Endothelial cell of umbilical vein (primary cell): ENCODE results near the gene ANKRD33B. TPM values are rescaled to one million over a fixed set of nuclear protein-coding genes. Genes with fewer than 3 reads are reported as not detected.

Experiments used
- BruUV-seq: library from RNA; stranded (reverse); fragments of 400-500 nt; replicated peaks from 2 replicates; lab custom pipeline; 2021; lab: Mats Ljungman, UMichigan
- CTCF ChIA-PET: fragments of 300-600, 350-600 bp; sonication (Branson Sonifier 250); formaldehyde crosslinking; loops from one replicate; lab custom pipeline; 2021; ENCODE audit warnings: antibody characterized with exemption, inconsistent platforms; lab: Charles Lee
- POLR2A ChIA-PET: fragments of 300-600, 350-600 bp; sonication (Branson Sonifier 250); formaldehyde crosslinking; loops from one replicate; lab custom pipeline; 2021; ENCODE audit warnings: antibody characterized with exemption, inconsistent platforms; lab: Charles Lee
- DNase-seq: peaks from one replicate; pipeline ENCODE4 v3.0.0-alpha.2; 2011; ENCODE audit warnings: low read depth, low spot score
- FAIRE-seq: peaks from 2 replicates; lab custom pipeline; 2011; peaks lifted over from hg19 to GRCh38; lab: Jason Lieb, UNC
- H2AFZ ChIP-seq: 2 replicates; pipeline ENCODE4 v1.6.0; 2012; ENCODE audit warnings: low read depth, low read length, control low read depth, inconsistent platforms
- H3K27ac ChIP-seq: 2 replicates; pipeline ENCODE4 v1.5.1; 2011; ENCODE audit warnings: low read depth, mild to moderate bottlenecking, control low read depth, low read length, moderate library complexity; ENCODE audit not compliant: insufficient read depth
- H3K27me3 ChIP-seq, 2 experiments: 2 replicates each; pipeline versions ENCODE4 v1.6.0 to v1.6.1; 2011; ENCODE audit warnings: low read length in 2 of 2, mixed read lengths in 1 of 2; ENCODE audit not compliant: control insufficient read depth in 2 of 2, insufficient read depth in 2 of 2
- H3K36me3 ChIP-seq, 2 experiments: 2 replicates in 1 of 2; 3 replicates in 1 of 2; pipeline ENCODE4 v1.5.1; 2011; ENCODE audit warnings: low read length in 2 of 2, mild to moderate bottlenecking in 1 of 2, moderate library complexity in 1 of 2; ENCODE audit not compliant: control insufficient read depth in 2 of 2, insufficient read depth in 2 of 2; ENCODE audit errors: extremely low read depth in 1 of 2
- H3K4me1 ChIP-seq: 3 replicates; pipeline ENCODE4 v1.5.1; 2011; ENCODE audit warnings: mild to moderate bottlenecking, low read length; ENCODE audit not compliant: control insufficient read depth, insufficient read depth; ENCODE audit errors: extremely low read depth
- H3K4me2 ChIP-seq: 2 replicates; pipeline ENCODE4 v1.6.1; 2011; ENCODE audit warnings: low read length, control low read depth, mixed read lengths; ENCODE audit not compliant: insufficient read depth
- H3K4me3 ChIP-seq, 3 experiments: fragments of 200-600 bp in 1 of 3; sonication (generic), shearing (Covaris generic) in 1 of 3; replicated peaks in 1 of 3; 2 replicates each; pipeline ENCODE4 v1.5.1; 2011 to 2016; ENCODE audit warnings: control low read depth in 3 of 3, low read length in 3 of 3, mild to moderate bottlenecking in 2 of 3, inconsistent platforms in 1 of 3, low read depth in 1 of 3, moderate library complexity in 1 of 3; ENCODE audit not compliant: insufficient read depth in 1 of 3
- H3K79me2 ChIP-seq: 2 replicates; pipeline ENCODE4 v1.6.0; 2012; ENCODE audit warnings: low read length, inconsistent platforms; ENCODE audit not compliant: control insufficient read depth, insufficient read depth
- H3K9ac ChIP-seq: replicated peaks from 2 replicates; pipeline ENCODE3; 2011; ENCODE audit warnings: low read length, control low read depth; ENCODE audit not compliant: insufficient read depth; ENCODE audit errors: extremely low read depth
- H3K9me1 ChIP-seq: replicated peaks from 3 replicates; pipeline ENCODE4 v1.6.0; 2011; ENCODE audit warnings: mild to moderate bottlenecking, low read length; ENCODE audit not compliant: control insufficient read depth, insufficient read depth; ENCODE audit errors: extremely low read depth
- H3K9me3 ChIP-seq: replicated peaks from 2 replicates; pipeline ENCODE4 v1.5.1; 2012; ENCODE audit warnings: low read length, inconsistent platforms; ENCODE audit not compliant: control insufficient read depth, insufficient read depth
- H4K20me1 ChIP-seq: replicated peaks from 2 replicates; pipeline ENCODE3; 2011; ENCODE audit warnings: mild to moderate bottlenecking, low read length; ENCODE audit not compliant: control insufficient read depth, insufficient read depth; ENCODE audit errors: extremely low read depth
- EZH2 ChIP-seq: IDR thresholded peaks from 2 replicates; pipeline ENCODE4 v1.6.1; 2012; ENCODE audit warnings: borderline replicate concordance, low read depth, mild to moderate bottlenecking, moderate library complexity, low read length, inconsistent platforms; ENCODE audit not compliant: severe bottlenecking
- FOS ChIP-seq: IDR thresholded peaks from 2 replicates; pipeline ENCODE4 v1.6.1; 2011; ENCODE audit warnings: mild to moderate bottlenecking, low read length, moderate library complexity, borderline replicate concordance; ENCODE audit not compliant: insufficient read depth
- GATA2 ChIP-seq: IDR thresholded peaks from 2 replicates; pipeline ENCODE4 v1.7.0; 2011; ENCODE audit warnings: low read depth, mild to moderate bottlenecking, moderate library complexity, mixed read lengths, low read length; ENCODE audit not compliant: insufficient read length, insufficient read depth
- JUN ChIP-seq: IDR thresholded peaks from 2 replicates; pipeline ENCODE4 v1.6.1; 2011; ENCODE audit warnings: borderline replicate concordance, low read depth; ENCODE audit not compliant: insufficient read length, insufficient read depth
- MYC ChIP-seq: IDR thresholded peaks from one replicate; pipeline ENCODE4 v1.6.1; 2011; ENCODE audit warnings: mild to moderate bottlenecking, low read depth, low read length
- POLR2A ChIP-seq: IDR thresholded peaks from 2 replicates; pipeline ENCODE4 v1.6.1; 2012; ENCODE audit warnings: low read depth, mild to moderate bottlenecking, control low read depth, low read length
- POLR2AphosphoS5 ChIP-seq: IDR thresholded peaks from 2 replicates; pipeline ENCODE4 v1.6.1; 2012; ENCODE audit warnings: low read depth, mild to moderate bottlenecking, control low read depth, low read length, moderate library complexity; ENCODE audit not compliant: insufficient read depth
- dilution Hi-C: fragments of 300-500 bp; cut with MboI; formaldehyde crosslinking; loops from one replicate; pipeline ENCODE4 v1.15.0; 2019; ENCODE audit warnings: low sequenced_read_pairs; ENCODE audit not compliant: extremely low pct_ligation_motif_present
- intact Hi-C: fragments of 100-400 bp; cut with micrococcal nuclease; formaldehyde crosslinking; loops from one replicate; pipeline ENCODE4 v1.10.0; 2022
- polyA plus RNA-seq, 4 experiments: library from polyadenylated mRNA; depleted of rRNA in 3 of 4; stranded (reverse) in 3 of 4; unstranded in 1 of 4; fragments of >200 nt; gene quantifications; 2 replicates each; pipeline versions ENCODE4 v1.2.1 to v1.2.3, GENCODE V29; 2011 to 2012; ENCODE audit warnings: missing spikeins in 1 of 4
- total RNA-seq: library from RNA; stranded (reverse); gene quantifications from 2 replicates; pipeline ENCODE4 v1.2.3, GENCODE V29; 2021
- TF ChIP-seq, protein P1 (sequence below): IDR thresholded peaks from 2 replicates; pipeline ENCODE4 v1.6.1; 2011; ENCODE audit not compliant: insufficient read depth, insufficient read length
- TF ChIP-seq, protein P2 (sequence below), 2 donors: IDR thresholded peaks; 1 replicate in 1 of 2; 2 replicates in 1 of 2; pipeline ENCODE4 v1.5.1; 2011; ENCODE audit warnings: low read length in 2 of 2, mild to moderate bottlenecking in 2 of 2, moderate library complexity in 2 of 2, control low read depth in 1 of 2, inconsistent platforms in 1 of 2, low read depth in 1 of 2; ENCODE audit not compliant: insufficient read depth in 1 of 2; ENCODE audit errors: extremely low read depth in 1 of 2

Gene ANKRD33B
- total and polyA plus RNA-seq, 2 donors (not counting 3 experiments of a cell fraction or from before 2014, with no cell fraction given), result 2.4 to 5.4 TPM

DNA sequence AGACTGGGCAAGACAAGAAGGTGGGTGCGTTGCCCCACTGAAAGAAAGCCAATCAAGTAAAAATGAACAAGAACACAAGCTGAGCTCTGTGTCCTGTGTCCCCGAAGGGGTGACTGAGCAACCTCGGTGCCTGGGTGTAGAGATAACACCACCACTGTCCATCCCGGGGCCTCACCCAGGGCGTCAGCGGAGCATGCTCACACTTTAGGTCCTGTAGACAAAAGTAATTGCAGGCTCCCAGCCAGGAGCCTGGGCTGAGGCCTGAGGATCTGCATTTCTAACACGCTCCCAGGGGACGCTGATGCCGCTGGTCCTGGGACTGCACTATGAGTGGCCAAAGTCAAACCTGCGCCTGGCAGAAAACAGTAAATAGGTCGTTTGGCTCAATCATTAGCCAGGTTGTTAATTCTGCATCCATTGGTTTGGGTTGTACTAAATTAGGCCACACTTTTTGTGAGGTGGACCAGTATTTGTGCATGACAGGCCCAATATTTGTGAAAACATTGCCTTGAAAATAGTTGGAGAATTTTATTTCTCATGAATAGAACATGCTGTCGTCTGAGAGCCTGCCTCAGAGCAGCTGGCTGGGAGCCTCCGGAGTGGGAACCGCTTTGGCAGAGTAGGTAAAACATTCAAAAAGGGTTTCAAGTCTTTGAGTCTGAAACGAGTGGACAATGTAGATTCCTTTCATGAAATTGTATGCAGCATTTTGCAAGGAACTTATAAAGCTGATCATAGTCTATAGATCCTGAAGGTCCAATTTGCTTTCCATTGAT is 38.3 kb downstream of the ANKRD33B start:
- ChIA-PET POLR2A (no interaction called here), CTCF (interaction anchor here (0.8 to 1.9 kb wide), 6 partner anchors 10 to 149 kb away, joined by 3 to 10 read pairs (median 4); no protein-coding TSS in a partner anchor)
- peaks cover 11% of the 10 kb centered on the region for H3K4me1 ChIP-seq
- H3K79me2 ChIP-seq, result no peaks in the 10 kb centered on the region
- no peaks in the 10 kb centered on the region for H4K20me1 ChIP-seq
- BruUV-seq, result no TSS peak
- H3K9ac ChIP-seq, result no peak overlapping the region
- no peaks in the 10 kb centered on the region for H3K36me3 ChIP-seq
- DNase-seq (no peak), FAIRE-seq (no peak)
- H3K9me1 ChIP-seq, result no peaks in the 10 kb centered on the region
- intact Hi-C loops (no loop called here), dilution Hi-C loops (no loop called here)
- TF ChIP-seq, protein P1, sequence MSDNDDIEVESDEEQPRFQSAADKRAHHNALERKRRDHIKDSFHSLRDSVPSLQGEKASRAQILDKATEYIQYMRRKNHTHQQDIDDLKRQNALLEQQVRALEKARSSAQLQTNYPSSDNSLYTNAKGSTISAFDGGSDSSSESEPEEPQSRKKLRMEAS, result no peak
- no peak for TF ChIP-seq EZH2
- TF ChIP-seq JUN, result no peak
- TF ChIP-seq MYC, result no peak
- TF ChIP-seq GATA2, result no peak
- TF ChIP-seq POLR2AphosphoS5, result no peak
- no peak for TF ChIP-seq FOS
- TF ChIP-seq POLR2A, result no peak
- TF ChIP-seq, protein P2, sequence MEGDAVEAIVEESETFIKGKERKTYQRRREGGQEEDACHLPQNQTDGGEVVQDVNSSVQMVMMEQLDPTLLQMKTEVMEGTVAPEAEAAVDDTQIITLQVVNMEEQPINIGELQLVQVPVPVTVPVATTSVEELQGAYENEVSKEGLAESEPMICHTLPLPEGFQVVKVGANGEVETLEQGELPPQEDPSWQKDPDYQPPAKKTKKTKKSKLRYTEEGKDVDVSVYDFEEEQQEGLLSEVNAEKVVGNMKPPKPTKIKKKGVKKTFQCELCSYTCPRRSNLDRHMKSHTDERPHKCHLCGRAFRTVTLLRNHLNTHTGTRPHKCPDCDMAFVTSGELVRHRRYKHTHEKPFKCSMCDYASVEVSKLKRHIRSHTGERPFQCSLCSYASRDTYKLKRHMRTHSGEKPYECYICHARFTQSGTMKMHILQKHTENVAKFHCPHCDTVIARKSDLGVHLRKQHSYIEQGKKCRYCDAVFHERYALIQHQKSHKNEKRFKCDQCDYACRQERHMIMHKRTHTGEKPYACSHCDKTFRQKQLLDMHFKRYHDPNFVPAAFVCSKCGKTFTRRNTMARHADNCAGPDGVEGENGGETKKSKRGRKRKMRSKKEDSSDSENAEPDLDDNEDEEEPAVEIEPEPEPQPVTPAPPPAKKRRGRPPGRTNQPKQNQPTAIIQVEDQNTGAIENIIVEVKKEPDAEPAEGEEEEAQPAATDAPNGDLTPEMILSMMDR (IDR thresholded peaks at IDR 0.05; ENCODE audit: extremely low read depth in 1 of 2, insufficient read depth in 1 of 2, low read depth in 1 of 2, low read length in 2 of 2), result no peak
- no peak overlapping the region for H3K4me2 ChIP-seq
- no peaks in the 10 kb centered on the region for H3K27me3 ChIP-seq
- no peaks in the 10 kb centered on the region for H3K9me3 ChIP-seq
- peak overlapping the region; percentile 39 for H3K27ac ChIP-seq
- H3K4me3 ChIP-seq, result no peak overlapping the region
- H2AFZ ChIP-seq, result no peak overlapping the region
